C4-2B (cell line): ENCODE results near the gene WDR88.

Experiments
- H3K27ac ChIP-seq: fragments of 450-650 bp; 2 replicates; pipeline ENCODE4 v1.5.1; 2017
- ZFX ChIP-seq: fragments of 450-650 bp; IDR thresholded peaks from 2 replicates; pipeline ENCODE4 v1.6.1; 2017
- TF ChIP-seq, protein P1 (sequence below): fragments of 450-650 bp; conservative IDR thresholded peaks from 2 replicates; pipeline ENCODE4 v1.5.1; 2017; ENCODE audit warnings: mild to moderate bottlenecking

Gene WDR88

GRCh38 chr19:33205110-33205509, 73.2 kb downstream of the WDR88 start:
- no peak for TF ChIP-seq ZFX
- TF ChIP-seq, protein P1, sequence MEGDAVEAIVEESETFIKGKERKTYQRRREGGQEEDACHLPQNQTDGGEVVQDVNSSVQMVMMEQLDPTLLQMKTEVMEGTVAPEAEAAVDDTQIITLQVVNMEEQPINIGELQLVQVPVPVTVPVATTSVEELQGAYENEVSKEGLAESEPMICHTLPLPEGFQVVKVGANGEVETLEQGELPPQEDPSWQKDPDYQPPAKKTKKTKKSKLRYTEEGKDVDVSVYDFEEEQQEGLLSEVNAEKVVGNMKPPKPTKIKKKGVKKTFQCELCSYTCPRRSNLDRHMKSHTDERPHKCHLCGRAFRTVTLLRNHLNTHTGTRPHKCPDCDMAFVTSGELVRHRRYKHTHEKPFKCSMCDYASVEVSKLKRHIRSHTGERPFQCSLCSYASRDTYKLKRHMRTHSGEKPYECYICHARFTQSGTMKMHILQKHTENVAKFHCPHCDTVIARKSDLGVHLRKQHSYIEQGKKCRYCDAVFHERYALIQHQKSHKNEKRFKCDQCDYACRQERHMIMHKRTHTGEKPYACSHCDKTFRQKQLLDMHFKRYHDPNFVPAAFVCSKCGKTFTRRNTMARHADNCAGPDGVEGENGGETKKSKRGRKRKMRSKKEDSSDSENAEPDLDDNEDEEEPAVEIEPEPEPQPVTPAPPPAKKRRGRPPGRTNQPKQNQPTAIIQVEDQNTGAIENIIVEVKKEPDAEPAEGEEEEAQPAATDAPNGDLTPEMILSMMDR = no peak
- no peak overlapping the region for H3K27ac ChIP-seq

DNA sequence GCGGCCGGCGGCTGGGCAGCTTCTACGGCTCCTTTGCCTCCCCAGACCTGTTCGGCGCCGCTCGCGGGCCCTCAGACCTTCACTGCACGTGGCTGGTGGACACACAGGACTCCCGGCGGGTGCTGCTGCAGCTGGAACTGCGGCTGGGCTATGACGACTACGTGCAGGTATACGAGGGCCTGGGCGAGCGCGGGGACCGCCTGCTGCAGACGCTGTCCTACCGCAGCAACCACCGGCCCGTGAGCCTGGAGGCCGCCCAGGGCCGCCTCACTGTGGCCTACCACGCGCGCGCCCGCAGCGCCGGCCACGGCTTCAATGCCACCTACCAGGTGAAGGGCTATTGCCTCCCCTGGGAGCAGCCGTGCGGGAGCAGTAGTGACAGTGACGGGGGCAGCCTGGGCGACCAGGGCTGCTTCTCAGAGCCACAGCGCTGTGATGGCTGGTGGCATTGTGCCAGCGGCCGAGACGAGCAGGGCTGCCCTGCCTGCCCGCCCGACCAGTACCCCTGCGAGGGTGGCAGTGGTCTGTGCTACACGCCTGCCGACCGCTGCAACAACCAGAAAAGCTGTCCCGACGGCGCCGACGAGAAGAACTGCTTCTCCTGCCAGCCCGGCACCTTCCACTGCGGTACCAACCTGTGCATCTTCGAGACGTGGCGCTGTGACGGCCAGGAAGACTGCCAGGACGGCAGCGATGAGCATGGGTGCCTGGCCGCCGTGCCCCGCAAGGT, 73.8 kb downstream of the WDR88 start:
- H3K27ac ChIP-seq = no peak overlapping the region
- TF ChIP-seq ZFX = no peak
- TF ChIP-seq, protein P1 = no peak

DNA sequence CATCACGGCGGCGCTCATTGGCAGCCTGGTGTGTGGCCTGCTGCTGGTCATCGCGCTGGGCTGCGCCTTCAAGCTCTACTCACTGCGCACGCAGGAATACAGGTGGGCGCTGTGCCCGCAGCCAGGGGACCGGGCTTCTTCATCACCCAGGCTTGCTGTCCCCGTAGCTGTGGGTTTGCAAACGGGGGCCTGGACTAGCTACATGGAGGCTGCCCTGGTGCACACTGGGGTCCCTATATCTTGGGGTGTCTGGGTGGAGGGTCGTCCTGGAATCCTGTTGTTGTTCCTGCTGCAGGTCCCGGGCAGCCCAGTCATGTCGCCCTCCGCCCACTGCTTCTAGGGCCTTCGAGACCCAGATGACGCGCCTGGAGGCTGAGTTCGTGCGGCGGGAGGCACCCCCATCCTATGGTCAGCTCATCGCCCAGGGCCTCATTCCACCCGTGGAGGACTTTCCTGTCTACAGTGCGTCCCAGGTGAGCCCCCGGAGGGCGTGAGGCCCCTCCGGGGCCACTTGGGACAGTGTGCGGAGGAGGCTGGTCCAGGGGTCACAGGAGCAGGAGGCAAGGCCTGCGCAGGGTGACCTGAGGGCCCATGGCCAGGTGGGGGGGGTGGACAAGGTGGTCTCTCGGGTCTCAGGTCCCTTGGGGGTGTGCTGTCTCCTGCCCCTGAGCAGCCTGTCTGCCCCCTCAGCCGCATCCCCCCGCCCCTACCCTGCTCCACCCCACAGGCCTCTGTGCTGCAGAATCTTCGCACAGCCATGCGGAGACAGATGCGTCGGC, 74.5 kb downstream of the WDR88 start:
- H3K27ac ChIP-seq = no peak overlapping the region
- TF ChIP-seq, protein P1 = no peak
- TF ChIP-seq ZFX = no peak

DNA sequence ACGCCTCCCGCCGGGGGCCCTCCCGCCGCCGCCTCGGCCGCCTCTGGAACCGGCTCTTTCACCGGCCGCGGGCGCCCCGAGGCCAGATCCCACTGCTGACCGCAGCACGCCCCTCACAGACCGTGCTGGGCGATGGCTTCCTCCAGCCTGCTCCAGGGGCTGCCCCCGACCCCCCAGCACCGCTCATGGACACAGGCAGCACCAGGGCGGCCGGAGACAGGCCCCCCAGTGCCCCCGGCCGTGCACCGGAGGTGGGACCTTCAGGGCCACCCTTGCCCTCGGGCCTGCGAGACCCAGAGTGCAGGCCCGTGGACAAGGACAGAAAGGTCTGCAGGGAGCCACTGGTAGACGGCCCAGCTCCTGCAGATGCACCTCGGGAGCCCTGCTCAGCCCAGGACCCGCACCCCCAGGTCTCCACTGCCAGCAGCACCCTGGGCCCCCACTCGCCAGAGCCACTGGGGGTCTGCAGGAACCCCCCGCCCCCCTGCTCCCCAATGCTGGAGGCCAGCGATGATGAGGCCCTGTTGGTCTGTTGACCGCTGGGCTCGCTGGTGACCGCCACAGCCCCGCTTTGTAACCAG, 75.2 kb downstream of the WDR88 start:
- TF ChIP-seq, protein P1 = no peak
- TF ChIP-seq ZFX = no peak

GRCh38 chr19:33207903-33208302, 76.0 kb downstream of the WDR88 start:
- TF ChIP-seq, protein P1 = no peak
- TF ChIP-seq ZFX = no peak
- H3K27ac ChIP-seq = no peak overlapping the region

More for the DNA sequence above, 75.2 kb downstream of the WDR88 start:
- H3K27ac ChIP-seq = no peak overlapping the region

DNA sequence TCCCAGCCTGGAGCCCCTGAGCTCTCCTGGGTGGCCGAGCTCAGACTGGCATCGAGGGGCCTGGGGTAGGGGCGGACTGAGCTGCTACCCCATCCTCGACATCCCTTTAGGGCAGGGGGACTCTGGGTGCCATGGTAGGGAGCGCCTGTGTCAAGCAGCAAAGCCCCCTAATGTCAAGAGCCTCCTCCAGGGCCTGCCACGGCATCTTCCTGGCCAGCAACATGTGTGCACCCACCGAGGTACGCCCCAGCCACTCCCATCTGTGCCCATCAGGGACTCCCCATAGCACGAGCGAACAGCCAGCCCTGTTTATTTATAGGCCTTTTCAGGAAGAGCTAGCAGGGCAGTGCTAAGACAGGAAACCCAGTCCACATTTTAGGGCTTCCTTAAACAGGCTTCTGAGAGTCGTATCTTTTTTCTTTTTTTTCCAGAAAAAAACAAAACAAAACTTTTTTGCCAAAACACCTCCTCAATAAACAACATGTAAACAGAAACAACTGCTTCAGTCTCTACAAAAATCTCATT, 76.5 kb downstream of the WDR88 start:
- TF ChIP-seq, protein P1 = no peak
- TF ChIP-seq ZFX = no peak

More for the DNA sequence above, 76.5 kb downstream of the WDR88 start:
- H3K27ac ChIP-seq = no peak overlapping the region
